WERI-Rb-1 (cell line): ENCODE results near the gene CTTNBP2.

ENCODE experiments used
- DNase-seq: peaks from one replicate; pipeline ENCODE4 v3.0.0-alpha.2; 2020
- H3K27ac ChIP-seq: fragments of 250-450 bp; sonication (Bioruptor Pico); 2 replicates; pipeline ENCODE4 v1.5.1; 2020; ENCODE audit warnings: mild to moderate bottlenecking, moderate library complexity
- H3K27me3 ChIP-seq: fragments of 250-450 bp; sonication (Bioruptor Pico); 2 replicates; pipeline ENCODE4 v1.5.1; 2021; ENCODE audit warnings: mild to moderate bottlenecking, low read depth, moderate library complexity; ENCODE audit not compliant: insufficient read depth, severe bottlenecking
- H3K36me3 ChIP-seq: fragments of 250-450 bp; sonication (Bioruptor Pico); 2 replicates; pipeline ENCODE4 v1.5.1; 2020; ENCODE audit warnings: mild to moderate bottlenecking, moderate library complexity
- H3K4me3 ChIP-seq: 2 replicates; pipeline ENCODE4 v1.5.1; 2011; ENCODE audit warnings: low read depth, mild to moderate bottlenecking, control low read depth, low read length
- H3K9me3 ChIP-seq: fragments of 250-450 bp; sonication (Bioruptor Pico); 2 replicates; pipeline ENCODE4 v1.5.1; 2021; ENCODE audit warnings: mild to moderate bottlenecking, moderate library complexity; ENCODE audit not compliant: severe bottlenecking
- TF ChIP-seq, protein P1 (sequence below): IDR thresholded peaks from 2 replicates; pipeline ENCODE4 v1.5.1; 2011; ENCODE audit warnings: low read depth, mild to moderate bottlenecking, control low read depth, inconsistent platforms, low read length

CTTNBP2 gene

DNA sequence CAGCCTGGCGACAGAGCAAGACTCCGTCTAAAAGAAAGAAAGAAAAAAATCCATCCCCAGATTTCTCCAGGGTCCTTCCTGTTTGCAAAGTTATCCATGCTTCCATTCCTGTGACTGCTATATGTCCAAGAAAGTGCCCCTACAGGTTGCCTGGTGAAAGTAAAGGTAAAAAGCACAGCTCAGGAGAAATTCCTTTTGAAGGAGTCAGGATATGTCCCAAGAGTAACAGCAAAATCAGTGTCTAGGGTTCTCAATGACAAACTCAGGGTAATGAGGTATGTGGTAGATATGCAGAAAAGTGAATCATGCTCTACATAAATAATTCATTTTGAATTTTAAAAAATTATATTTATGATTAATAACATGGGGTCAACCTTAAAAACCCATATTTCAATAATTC, 91.5 kb downstream of the CTTNBP2 start:
- no peak for DNase-seq
- TF ChIP-seq, protein P1, sequence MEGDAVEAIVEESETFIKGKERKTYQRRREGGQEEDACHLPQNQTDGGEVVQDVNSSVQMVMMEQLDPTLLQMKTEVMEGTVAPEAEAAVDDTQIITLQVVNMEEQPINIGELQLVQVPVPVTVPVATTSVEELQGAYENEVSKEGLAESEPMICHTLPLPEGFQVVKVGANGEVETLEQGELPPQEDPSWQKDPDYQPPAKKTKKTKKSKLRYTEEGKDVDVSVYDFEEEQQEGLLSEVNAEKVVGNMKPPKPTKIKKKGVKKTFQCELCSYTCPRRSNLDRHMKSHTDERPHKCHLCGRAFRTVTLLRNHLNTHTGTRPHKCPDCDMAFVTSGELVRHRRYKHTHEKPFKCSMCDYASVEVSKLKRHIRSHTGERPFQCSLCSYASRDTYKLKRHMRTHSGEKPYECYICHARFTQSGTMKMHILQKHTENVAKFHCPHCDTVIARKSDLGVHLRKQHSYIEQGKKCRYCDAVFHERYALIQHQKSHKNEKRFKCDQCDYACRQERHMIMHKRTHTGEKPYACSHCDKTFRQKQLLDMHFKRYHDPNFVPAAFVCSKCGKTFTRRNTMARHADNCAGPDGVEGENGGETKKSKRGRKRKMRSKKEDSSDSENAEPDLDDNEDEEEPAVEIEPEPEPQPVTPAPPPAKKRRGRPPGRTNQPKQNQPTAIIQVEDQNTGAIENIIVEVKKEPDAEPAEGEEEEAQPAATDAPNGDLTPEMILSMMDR: no peak
- H3K36me3 ChIP-seq: no peaks in the 10 kb centered on the region
- peaks cover 49% of the 10 kb centered on the region for H3K27me3 ChIP-seq
- no peaks in the 10 kb centered on the region for H3K9me3 ChIP-seq
- no peak overlapping the region for H3K27ac ChIP-seq
- H3K4me3 ChIP-seq: no peak overlapping the region

DNA sequence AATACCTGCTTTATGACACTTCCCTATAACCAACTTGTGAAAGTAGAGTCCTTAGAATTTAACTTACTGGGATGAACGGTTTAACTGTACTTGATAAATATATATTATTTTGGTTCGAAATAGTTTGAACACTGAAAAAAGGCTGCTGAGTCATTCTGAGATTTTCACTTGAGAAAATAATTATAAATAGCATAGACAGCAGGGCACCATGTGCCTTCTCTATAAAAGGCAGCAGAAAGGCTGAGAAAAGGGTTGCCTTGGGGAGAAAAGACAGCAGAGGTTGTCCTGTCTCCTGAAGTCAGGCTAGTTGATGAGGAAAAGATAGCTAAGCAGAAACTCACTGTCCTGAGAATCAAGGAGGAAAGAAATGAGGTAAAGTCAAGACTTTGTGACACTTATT, 92.4 kb downstream of the CTTNBP2 start:
- Histone ChIP-seq H3K4me3 (no peak overlapping the region), H3K27me3 (peaks cover 52% of the 10 kb centered on the region), H3K9me3 (no peaks in the 10 kb centered on the region), H3K36me3 (no peaks in the 10 kb centered on the region), H3K27ac (no peak overlapping the region)
- TF ChIP-seq, protein P1: no peak
- DNase-seq: no peak

DNA sequence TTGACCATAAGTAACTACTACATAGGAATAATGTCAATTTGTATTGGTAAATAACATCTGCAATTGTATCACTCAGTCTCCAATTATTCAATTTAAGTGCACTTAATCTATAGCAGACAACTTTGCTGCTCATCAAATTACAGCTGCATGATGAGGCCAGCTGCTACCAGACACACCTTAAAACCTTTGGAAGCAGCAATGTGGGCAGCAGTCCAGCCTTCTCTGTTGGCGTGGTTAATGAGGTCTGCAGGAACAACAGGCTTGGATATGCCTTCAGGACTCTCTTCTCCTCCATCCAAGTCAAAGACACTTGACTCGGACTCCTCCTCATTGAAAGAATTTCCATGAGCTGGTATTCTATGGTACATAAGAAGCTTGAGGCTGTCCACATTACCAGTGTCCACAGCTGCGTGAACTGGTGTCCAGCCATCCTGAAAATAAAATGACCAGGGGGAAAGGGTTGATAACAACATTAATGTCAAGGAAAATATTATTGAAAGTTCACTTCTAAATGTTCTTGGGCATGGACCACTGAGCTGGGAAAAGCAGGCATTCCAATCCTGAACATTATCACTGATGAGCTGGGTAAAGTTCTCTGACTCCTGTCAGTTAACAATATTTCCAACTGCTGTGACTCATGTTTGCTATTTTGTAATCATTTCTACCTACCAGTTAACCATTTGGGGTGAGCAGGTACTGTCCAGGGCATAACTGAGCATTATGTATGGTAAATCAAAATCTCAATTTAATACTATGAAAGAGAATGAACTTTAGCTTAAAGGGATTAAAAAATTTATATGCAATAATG, 95.7 kb downstream of the CTTNBP2 start:
- Histone ChIP-seq H3K27ac (no peak overlapping the region), H3K9me3 (no peaks in the 10 kb centered on the region), H3K4me3 (no peak overlapping the region), H3K36me3 (no peaks in the 10 kb centered on the region), H3K27me3 (peaks cover 54% of the 10 kb centered on the region)
- DNase-seq: no peak
- TF ChIP-seq, protein P1: no peak

DNA sequence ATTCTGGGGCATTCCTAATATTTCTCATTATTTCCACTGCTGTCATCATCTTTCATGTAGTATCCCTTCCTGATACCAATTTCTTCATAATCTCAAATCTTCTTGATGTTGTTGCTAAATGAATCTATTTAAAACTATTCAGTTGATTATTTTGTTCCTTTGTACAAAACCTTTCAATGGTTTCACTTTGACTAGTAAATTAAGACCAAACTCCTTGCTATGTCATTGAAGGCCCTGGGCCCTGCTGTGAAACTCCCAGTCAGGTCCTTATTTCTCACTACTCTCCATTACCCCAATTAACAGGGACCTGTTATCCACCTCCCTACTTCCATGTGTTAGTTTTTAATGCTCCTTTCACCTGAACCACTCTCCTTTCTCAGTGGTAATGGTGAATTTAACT, 97.0 kb downstream of the CTTNBP2 start:
- no peak for DNase-seq

DNA sequence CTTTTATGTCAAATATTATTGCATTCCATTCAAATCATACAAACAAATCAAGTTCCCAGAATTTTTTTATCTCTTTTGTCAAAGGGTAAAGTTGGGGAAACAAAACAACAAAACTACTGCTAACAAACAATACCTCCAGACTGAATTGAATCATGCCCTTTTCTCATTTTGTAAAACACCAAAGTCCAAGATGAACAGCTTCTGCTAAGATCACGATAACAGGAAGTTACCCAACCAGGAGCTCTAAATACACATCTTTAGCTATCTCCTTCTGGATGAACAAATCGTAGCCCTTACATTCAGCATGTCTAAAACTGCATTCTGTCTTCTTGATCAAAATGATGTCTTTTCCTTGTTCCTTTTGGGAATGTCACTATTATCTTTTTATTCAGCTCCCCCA, 97.4 kb downstream of the CTTNBP2 start:
- Histone ChIP-seq H3K27ac (no peak overlapping the region), H3K27me3 (peaks cover 43% of the 10 kb centered on the region)
- TF ChIP-seq, protein P1: no peak

More for the DNA sequence above, 97.0 kb downstream of the CTTNBP2 start:
- no peaks in the 10 kb centered on the region for H3K9me3 ChIP-seq
- H3K36me3 ChIP-seq: no peaks in the 10 kb centered on the region
- peaks cover 48% of the 10 kb centered on the region for H3K27me3 ChIP-seq
- TF ChIP-seq, protein P1: no peak
- H3K4me3 ChIP-seq: no peak overlapping the region
- H3K27ac ChIP-seq: no peak overlapping the region

DNA sequence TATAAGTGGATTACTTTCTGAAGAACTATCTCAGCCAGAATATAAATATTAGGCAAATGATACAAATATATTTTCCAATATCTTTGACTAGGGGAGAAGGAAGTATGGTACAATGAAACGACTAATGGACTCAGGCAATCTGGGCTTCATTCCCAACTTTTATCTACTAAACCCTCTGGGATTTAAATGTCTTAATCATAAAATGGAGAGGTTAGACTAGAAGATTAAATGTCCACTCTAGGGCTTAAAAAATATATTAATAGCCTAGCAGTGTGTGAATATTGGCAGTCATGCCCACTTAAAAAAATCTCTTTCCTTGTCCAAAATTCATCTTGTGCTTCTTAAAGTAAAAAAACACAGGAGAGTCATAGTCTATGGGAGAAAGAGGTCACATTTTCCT, 98.3 kb downstream of the CTTNBP2 start:
- H3K27me3 ChIP-seq: peaks cover 42% of the 10 kb centered on the region
- no peak overlapping the region for H3K27ac ChIP-seq
- no peak for DNase-seq
- H3K9me3 ChIP-seq: no peaks in the 10 kb centered on the region
- TF ChIP-seq, protein P1: no peak
- H3K36me3 ChIP-seq: no peaks in the 10 kb centered on the region
- no peak overlapping the region for H3K4me3 ChIP-seq

More for the DNA sequence above, 97.4 kb downstream of the CTTNBP2 start:
- H3K9me3 ChIP-seq: no peaks in the 10 kb centered on the region
- no peak for DNase-seq
- no peak overlapping the region for H3K4me3 ChIP-seq
- no peaks in the 10 kb centered on the region for H3K36me3 ChIP-seq
